ENCODE data around the gene TNPO2. TPM values are rescaled to one million over a fixed set of nuclear protein-coding genes. Genes with fewer than 3 reads are reported as not detected.
A peak's percentile ranks its signal among the peaks of the same experiment; 100 is the strongest.

The TNPO2 gene
- total RNA-seq, 2 experiments from 2014 or later, result 80.8 to 81.9 TPM

GRCh38 chr19:12754465-12755196 lies 30.9 kb upstream of the TNPO2 start:
- peaks cover 22% of the 10 kb centered on the region for H3K27me3 Mint-ChIP-seq
- H3K4me3 Mint-ChIP-seq, result no peak overlapping the region
- no peak overlapping the region for H3K27ac Mint-ChIP-seq
- no peak for ATAC-seq (ENCODE audit: low read depth)
- POLR2A ChIA-PET, result interaction anchor here (0.7 kb wide), 1 partner anchor 31 kb away, joined by 6 read pairs; the partner anchor contains the start of gene TNPO2
- H3K36me3 Mint-ChIP-seq, result no peaks in the 10 kb centered on the region
- no peaks in the 10 kb centered on the region for H3K9me3 Mint-ChIP-seq
- peaks cover 7% of the 10 kb centered on the region for H3K4me1 Mint-ChIP-seq
- DNase-seq, result no peak

GRCh38 chr19:12752056-12752781 lies 28.5 kb upstream of the TNPO2 start:
- H3K4me3 Mint-ChIP-seq, result no peak overlapping the region
- peaks cover 5% of the 10 kb centered on the region for H3K4me1 Mint-ChIP-seq
- POLR2A ChIA-PET, result interaction anchor here (0.6 to 1.2 kb wide), 3 partner anchors 15 to 138 kb away, joined by 3 to 5 read pairs (median 3); partner anchors contain the start of gene GET3
- peaks cover 12% of the 10 kb centered on the region for H3K36me3 Mint-ChIP-seq
- no peaks in the 10 kb centered on the region for H3K9me3 Mint-ChIP-seq
- DNase-seq, result no peak
- peaks cover 26% of the 10 kb centered on the region for H3K27me3 Mint-ChIP-seq
- ATAC-seq (ENCODE audit: low read depth), result no peak
- H3K27ac Mint-ChIP-seq, result no peak overlapping the region

- ATAC-seq (ENCODE audit: low read depth) (no peak), DNase-seq (no peak)
- H3K27ac Mint-ChIP-seq, result no peak within 1 kb of the TSS
- H3K4me3 Mint-ChIP-seq, result no peak within 1 kb of the TSS
- H3K36me3 Mint-ChIP-seq, result peaks cover 17% of the 10 kb centered on the region
- H3K9me3 Mint-ChIP-seq, result no peaks in the 10 kb centered on the region
- POLR2A ChIA-PET, result interaction anchor here (1.2 kb wide), 1 partner anchor 15 kb away, joined by 3 read pairs; the partner anchor contains the start of gene GET3
- H3K4me1 Mint-ChIP-seq, result peaks cover 5% of the 10 kb centered on the region
- peaks cover 26% of the 10 kb centered on the region for H3K27me3 Mint-ChIP-seq
These were observed 27.9 kb upstream of the TNPO2 start, which contains the start of gene BEST2 for GRCh38 chr19:12751635-12752034. BEST2 (plus strand) TSS chr19:12751791; CDS start chr19:12752593, 802 bp downstream.

- no peak overlapping the region for H3K27ac Mint-ChIP-seq
- H3K4me3 Mint-ChIP-seq, result no peak overlapping the region
- peaks cover 21% of the 10 kb centered on the region for H3K36me3 Mint-ChIP-seq
- POLR2A ChIA-PET, result no interaction called here
- no peak for DNase-seq
- H3K9me3 Mint-ChIP-seq, result peaks cover 1% of the 10 kb centered on the region
- H3K4me1 Mint-ChIP-seq, result peaks cover 5% of the 10 kb centered on the region
- H3K27me3 Mint-ChIP-seq, result peaks cover 26% of the 10 kb centered on the region
- no peak for ATAC-seq (ENCODE audit: low read depth)
These were observed 27.1 kb upstream of the TNPO2 start for GRCh38 chr19:12750851-12751250.

GRCh38 chr19:12749938-12750521 lies 26.3 kb upstream of the TNPO2 start:
- Mint-ChIP-seq H3K9me3 (peaks cover 1% of the 10 kb centered on the region), H3K27ac (no peak overlapping the region), H3K27me3 (peaks cover 26% of the 10 kb centered on the region), H3K4me3 (no peak overlapping the region), H3K36me3 (peaks cover 25% of the 10 kb centered on the region), H3K4me1 (peaks cover 5% of the 10 kb centered on the region)
- DNase-seq, result no peak
- POLR2A ChIA-PET, result no interaction called here
- ATAC-seq (ENCODE audit: low read depth), result no peak

GRCh38 chr19:12748489-12748888 lies 24.8 kb upstream of the TNPO2 start:
- H3K36me3 Mint-ChIP-seq, result peaks cover 27% of the 10 kb centered on the region
- H3K27ac Mint-ChIP-seq, result no peak overlapping the region
- H3K9me3 Mint-ChIP-seq, result peaks cover 1% of the 10 kb centered on the region
- DNase-seq (no peak), ATAC-seq (ENCODE audit: low read depth) (no peak)
- peaks cover 21% of the 10 kb centered on the region for H3K27me3 Mint-ChIP-seq
- peaks cover 5% of the 10 kb centered on the region for H3K4me1 Mint-ChIP-seq
- no peak overlapping the region for H3K4me3 Mint-ChIP-seq
- POLR2A ChIA-PET, result no interaction called here

- peaks cover 6% of the 10 kb centered on the region for H3K27me3 Mint-ChIP-seq
- POLR2A ChIA-PET, result no interaction called here
- no peak for ATAC-seq (ENCODE audit: low read depth)
- no peak overlapping the region for H3K4me3 Mint-ChIP-seq
- H3K36me3 Mint-ChIP-seq, result peaks cover 35% of the 10 kb centered on the region
- H3K27ac Mint-ChIP-seq, result no peak overlapping the region
- no peak for DNase-seq
- H3K4me1 Mint-ChIP-seq, result peaks cover 4% of the 10 kb centered on the region
- peaks cover 1% of the 10 kb centered on the region for H3K9me3 Mint-ChIP-seq
These were observed 21.6 kb upstream of the TNPO2 start for GRCh38 chr19:12745166-12745897.

GRCh38 chr19:12737835-12738351 lies 14.2 kb upstream of the TNPO2 start:
- Mint-ChIP-seq H3K4me1 (peaks cover 20% of the 10 kb centered on the region), H3K27me3 (no peaks in the 10 kb centered on the region), H3K9me3 (no peaks in the 10 kb centered on the region), H3K36me3 (peaks cover 10% of the 10 kb centered on the region), H3K4me3 (peak overlapping the region; percentile 100), H3K27ac (peak overlapping the region; percentile 98)
- DNase-seq (no peak), ATAC-seq (ENCODE audit: low read depth) (no peak)
- POLR2A ChIA-PET, result interaction anchor here (0.6 to 8.9 kb wide), 6 partner anchors 14 to 60 kb away, joined by 3 to 162 read pairs (median 6); partner anchors contain the start of genes DHPS, JUNB and TNPO2

- H3K4me3 Mint-ChIP-seq, result peak within 1 kb of the TSS; percentile 100
- H3K27me3 Mint-ChIP-seq, result no peaks in the 10 kb centered on the region
- peaks cover 9% of the 10 kb centered on the region for H3K36me3 Mint-ChIP-seq
- H3K27ac Mint-ChIP-seq, result peak within 1 kb of the TSS; percentile 98
- H3K9me3 Mint-ChIP-seq, result no peaks in the 10 kb centered on the region
- ATAC-seq (ENCODE audit: low read depth) (peak; percentile 83), DNase-seq (peak; percentile 80)
- POLR2A ChIA-PET, result interaction anchor here (0.5 to 8.9 kb wide), 9 partner anchors 14 to 123 kb away, joined by 3 to 162 read pairs (median 4); partner anchors contain the start of genes BEST2, DHPS, JUNB and TNPO2
- peaks cover 24% of the 10 kb centered on the region for H3K4me1 Mint-ChIP-seq
These were observed 13.5 kb upstream of the TNPO2 start, which contains the start of gene GET3 for GRCh38 chr19:12736995-12737834. GET3 (plus strand) TSS chr19:12737497; CDS start chr19:12737506, 9 bp downstream.

GRCh38 chr19:12733369-12734214 lies 9.9 kb upstream of the TNPO2 start:
- no peaks in the 10 kb centered on the region for H3K27me3 Mint-ChIP-seq
- no peaks in the 10 kb centered on the region for H3K9me3 Mint-ChIP-seq
- peaks cover 25% of the 10 kb centered on the region for H3K36me3 Mint-ChIP-seq
- ATAC-seq (ENCODE audit: low read depth) (no peak), DNase-seq (no peak)
- POLR2A ChIA-PET, result interaction anchor here (0.6 to 8.9 kb wide), 18 partner anchors 10 to 419 kb away, joined by 3 to 162 read pairs (median 4); partner anchors contain the start of genes DHPS, FBXW9, JUNB and RNASEH2A
- H3K4me1 Mint-ChIP-seq, result peaks cover 27% of the 10 kb centered on the region
- H3K27ac Mint-ChIP-seq, result peak overlapping the region; percentile 96
- H3K4me3 Mint-ChIP-seq, result peak overlapping the region; percentile 94

- Mint-ChIP-seq H3K4me3 (no peak overlapping the region), H3K9me3 (no peaks in the 10 kb centered on the region), H3K27me3 (no peaks in the 10 kb centered on the region), H3K4me1 (peaks cover 18% of the 10 kb centered on the region), H3K36me3 (peaks cover 36% of the 10 kb centered on the region), H3K27ac (no peak overlapping the region)
- DNase-seq (no peak), ATAC-seq (ENCODE audit: low read depth) (no peak)
- POLR2A ChIA-PET, result interaction anchor here (8.9 kb wide), 1 partner anchor 8 kb away, joined by 162 read pairs; the partner anchor contains the start of gene TNPO2
These were observed 7.6 kb upstream of the TNPO2 start for GRCh38 chr19:12731337-12731736.
